ENCODE data around the gene MORN1. TPM values are rescaled to one million over a fixed set of nuclear protein-coding genes. Genes with fewer than 3 reads are reported as not detected.

Gene MORN1
- total and polyA plus RNA-seq, 2 experiments from 2014 or later: 10.8 to 24.4 TPM

- Histone ChIP-seq H3K9me3 (ENCODE audit: low read depth) (no peaks in the 10 kb centered on the region), H3K4me1 (ENCODE audit: low read depth) (peaks cover 32% of the 10 kb centered on the region), H3K27me3 (no peaks in the 10 kb centered on the region), H3K27ac (no peak overlapping the region), H3K4me3 (no peak overlapping the region), H3K36me3 (peaks cover 26% of the 10 kb centered on the region)
- DNase-seq (ENCODE audit: low read depth in 1 of 2, low spot score in 1 of 2): no peak
- TF ChIP-seq, protein P1, sequence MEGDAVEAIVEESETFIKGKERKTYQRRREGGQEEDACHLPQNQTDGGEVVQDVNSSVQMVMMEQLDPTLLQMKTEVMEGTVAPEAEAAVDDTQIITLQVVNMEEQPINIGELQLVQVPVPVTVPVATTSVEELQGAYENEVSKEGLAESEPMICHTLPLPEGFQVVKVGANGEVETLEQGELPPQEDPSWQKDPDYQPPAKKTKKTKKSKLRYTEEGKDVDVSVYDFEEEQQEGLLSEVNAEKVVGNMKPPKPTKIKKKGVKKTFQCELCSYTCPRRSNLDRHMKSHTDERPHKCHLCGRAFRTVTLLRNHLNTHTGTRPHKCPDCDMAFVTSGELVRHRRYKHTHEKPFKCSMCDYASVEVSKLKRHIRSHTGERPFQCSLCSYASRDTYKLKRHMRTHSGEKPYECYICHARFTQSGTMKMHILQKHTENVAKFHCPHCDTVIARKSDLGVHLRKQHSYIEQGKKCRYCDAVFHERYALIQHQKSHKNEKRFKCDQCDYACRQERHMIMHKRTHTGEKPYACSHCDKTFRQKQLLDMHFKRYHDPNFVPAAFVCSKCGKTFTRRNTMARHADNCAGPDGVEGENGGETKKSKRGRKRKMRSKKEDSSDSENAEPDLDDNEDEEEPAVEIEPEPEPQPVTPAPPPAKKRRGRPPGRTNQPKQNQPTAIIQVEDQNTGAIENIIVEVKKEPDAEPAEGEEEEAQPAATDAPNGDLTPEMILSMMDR (IDR thresholded peaks at IDR 0.05; ENCODE audit: low read depth, low read length): no peak
Observed at GRCh38 chr1:2303781-2304180, 87.6 kb downstream of the MORN1 start.

DNA sequence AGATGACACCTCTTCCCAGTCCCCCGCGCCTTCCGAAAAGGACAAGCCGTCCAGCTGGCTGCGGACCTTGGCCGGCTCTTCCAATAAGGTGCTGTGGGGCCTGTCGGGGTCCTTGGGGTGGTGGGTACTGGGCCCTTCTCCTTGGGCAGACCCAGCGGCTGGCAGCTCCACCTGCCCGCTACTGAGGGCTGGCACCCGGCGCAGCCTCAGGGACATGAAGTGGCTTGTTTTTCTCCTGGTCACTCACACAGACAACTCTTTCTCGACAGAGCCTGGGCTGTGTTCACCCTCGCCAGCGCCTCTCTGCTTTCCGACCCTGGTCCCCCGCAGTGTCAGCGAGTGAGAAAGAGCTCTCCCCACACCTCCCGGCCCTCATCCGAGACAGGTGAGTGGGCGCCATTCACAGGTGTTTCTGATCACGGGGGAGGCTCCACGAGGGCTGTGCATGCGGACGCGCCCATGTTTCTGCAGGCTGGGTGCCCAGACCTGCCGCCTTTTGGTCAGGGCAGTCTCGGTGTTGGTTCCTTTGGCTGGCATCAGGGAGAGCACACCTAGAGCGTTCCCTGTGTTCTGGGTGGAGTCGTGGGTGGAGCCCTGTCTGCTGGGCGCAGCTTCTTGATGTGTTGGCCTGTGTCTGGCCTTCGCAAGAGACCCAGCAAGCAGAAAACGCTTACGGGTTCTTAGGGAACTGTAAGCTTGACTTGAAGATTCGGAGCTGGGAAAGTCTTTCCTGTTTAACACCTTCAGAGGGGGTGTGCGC, 88.2 kb downstream of the MORN1 start:
- Histone ChIP-seq H3K9me3 (ENCODE audit: low read depth) (no peaks in the 10 kb centered on the region), H3K27ac (no peak overlapping the region), H3K4me3 (no peak overlapping the region), H3K27me3 (no peaks in the 10 kb centered on the region), H3K4me1 (ENCODE audit: low read depth) (peaks cover 32% of the 10 kb centered on the region), H3K36me3 (peaks cover 24% of the 10 kb centered on the region)
- TF ChIP-seq, protein P1 (IDR thresholded peaks at IDR 0.05; ENCODE audit: low read depth, low read length): no peak
- DNase-seq (ENCODE audit: low read depth in 1 of 2, low spot score in 1 of 2): no peak

- H3K4me1 ChIP-seq (ENCODE audit: low read depth): peaks cover 32% of the 10 kb centered on the region
- no peak overlapping the region for H3K4me3 ChIP-seq
- TF ChIP-seq, protein P1 (IDR thresholded peaks at IDR 0.05; ENCODE audit: low read depth, low read length): no peak
- H3K9me3 ChIP-seq (ENCODE audit: low read depth): no peaks in the 10 kb centered on the region
- DNase-seq (ENCODE audit: low read depth in 1 of 2, low spot score in 1 of 2): no peak
- no peak overlapping the region for H3K27ac ChIP-seq
- H3K36me3 ChIP-seq: peaks cover 16% of the 10 kb centered on the region
- H3K27me3 ChIP-seq: no peaks in the 10 kb centered on the region
Observed at GRCh38 chr1:2302292-2302925, 88.9 kb downstream of the MORN1 start.

- no peak for DNase-seq (ENCODE audit: low read depth in 1 of 2, low spot score in 1 of 2)
- H3K9me3 ChIP-seq (ENCODE audit: low read depth): no peaks in the 10 kb centered on the region
- TF ChIP-seq, protein P1 (IDR thresholded peaks at IDR 0.05; ENCODE audit: low read depth, low read length): no peak
- peaks cover 9% of the 10 kb centered on the region for H3K36me3 ChIP-seq
- no peaks in the 10 kb centered on the region for H3K27me3 ChIP-seq
- peaks cover 32% of the 10 kb centered on the region for H3K4me1 ChIP-seq (ENCODE audit: low read depth)
- no peak overlapping the region for H3K4me3 ChIP-seq
- H3K27ac ChIP-seq: peak overlapping the region; percentile 56
Observed at GRCh38 chr1:2301607-2302291, 89.6 kb downstream of the MORN1 start.

- Histone ChIP-seq H3K27ac (peak overlapping the region; percentile 56), H3K4me1 (ENCODE audit: low read depth) (peaks cover 32% of the 10 kb centered on the region), H3K9me3 (ENCODE audit: low read depth) (no peaks in the 10 kb centered on the region), H3K27me3 (no peaks in the 10 kb centered on the region), H3K36me3 (peaks cover 2% of the 10 kb centered on the region), H3K4me3 (no peak overlapping the region)
- peak in 1 of 2 donors; percentile 73 for DNase-seq (ENCODE audit: low read depth in 1 of 2, low spot score in 1 of 2)
- TF ChIP-seq, protein P1 (IDR thresholded peaks at IDR 0.05; ENCODE audit: low read depth, low read length): no peak
Observed at GRCh38 chr1:2300851-2301606, 90.3 kb downstream of the MORN1 start.

Measured in cardiac muscle cell (in vitro differentiated cells and primary cell).